GM20431 (cell line): ENCODE measurements around the gene MPHOSPH9.
"Not testable (repeated sequence)": the region's sequence is repeated elsewhere in the genome, so short reads cannot be mapped to it uniquely, and the experiment has no call there.

Experiments used
- in situ Hi-C: fragments of 300-500 bp; cut with MseI, MboI; formaldehyde crosslinking; loops from one replicate; pipeline ENCODE4 v1.15.0; 2020; ENCODE audit warnings: low sequenced_read_pairs; ENCODE audit not compliant: unreplicated experiment

MPHOSPH9 gene

DNA sequence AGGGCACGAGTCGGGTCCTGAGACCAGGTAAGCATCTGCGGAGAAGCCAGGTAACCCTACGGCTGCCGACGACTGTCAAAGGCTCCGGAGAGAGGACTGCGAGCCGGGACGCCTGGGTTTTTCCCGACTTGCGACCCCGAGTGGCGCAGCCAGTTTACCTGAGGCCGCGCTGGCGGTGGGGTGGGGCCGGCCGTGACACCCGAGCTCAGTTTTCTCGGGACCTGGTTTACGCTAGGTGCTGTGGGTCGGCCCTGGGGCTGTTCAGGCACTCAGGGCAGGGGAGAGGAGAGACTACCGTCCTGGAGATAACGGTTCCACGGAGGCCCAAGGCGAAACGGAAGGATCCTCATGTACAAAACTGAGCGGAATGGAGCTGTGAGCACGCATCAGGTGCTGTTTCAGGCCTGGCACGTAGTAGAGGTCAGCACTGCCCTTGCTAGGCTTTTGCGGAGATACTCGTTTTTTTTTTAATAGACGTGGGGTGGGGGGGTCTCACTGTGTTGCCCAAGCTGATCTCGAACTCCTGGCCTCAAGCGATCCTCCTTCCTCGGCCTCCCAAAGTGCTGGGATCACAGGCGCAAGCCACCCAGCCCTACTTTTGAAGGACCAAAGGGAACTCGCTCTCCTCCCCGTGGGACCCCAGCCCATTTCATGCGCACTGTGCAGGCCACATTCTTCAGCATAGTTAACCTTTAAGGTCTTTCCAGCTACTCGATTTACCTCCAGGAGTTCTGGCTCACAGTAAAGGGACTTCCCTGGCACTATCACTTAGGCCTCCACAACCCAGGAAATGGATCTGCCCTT is 766 bp upstream of the MPHOSPH9 start:
- in situ Hi-C loops: no loop called here

DNA sequence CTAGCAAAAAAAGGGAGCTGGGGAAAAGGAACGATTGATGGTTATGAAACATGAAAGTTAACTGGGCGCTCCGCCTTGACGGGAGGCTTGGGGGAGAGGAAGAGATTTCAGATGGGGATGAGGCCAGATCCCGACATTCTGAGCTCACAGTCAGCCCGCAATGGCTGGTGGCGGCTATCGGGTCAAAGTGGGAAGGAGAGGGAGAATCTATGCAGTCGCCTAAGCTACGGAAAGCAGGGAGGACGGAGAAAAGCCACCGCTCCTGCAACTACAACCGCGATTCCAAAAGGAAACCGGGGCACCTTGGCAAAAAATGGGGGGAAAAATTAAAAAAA is 502 bp downstream of the MPHOSPH9 start:
- in situ Hi-C loops: no loop called here

DNA sequence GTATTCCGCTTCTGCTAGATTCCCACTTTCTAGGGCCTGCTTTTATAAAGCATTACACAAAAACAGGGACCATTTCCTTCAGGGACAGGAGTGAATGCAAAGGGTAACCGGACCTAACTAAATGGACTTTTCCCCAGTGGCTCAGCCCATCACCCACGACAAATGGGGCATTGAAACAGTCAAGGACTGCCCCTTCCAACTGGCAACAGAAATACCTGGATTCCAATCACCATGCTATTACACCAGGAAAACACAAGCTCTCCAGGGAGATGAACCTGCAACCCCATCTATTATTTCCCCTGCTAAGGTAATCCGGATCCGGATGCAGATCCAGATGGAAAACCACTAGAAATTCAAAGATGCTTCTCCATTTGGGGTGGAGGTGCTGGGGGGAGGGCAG is 1.0 kb downstream of the MPHOSPH9 start:
- in situ Hi-C loops: no loop called here

DNA sequence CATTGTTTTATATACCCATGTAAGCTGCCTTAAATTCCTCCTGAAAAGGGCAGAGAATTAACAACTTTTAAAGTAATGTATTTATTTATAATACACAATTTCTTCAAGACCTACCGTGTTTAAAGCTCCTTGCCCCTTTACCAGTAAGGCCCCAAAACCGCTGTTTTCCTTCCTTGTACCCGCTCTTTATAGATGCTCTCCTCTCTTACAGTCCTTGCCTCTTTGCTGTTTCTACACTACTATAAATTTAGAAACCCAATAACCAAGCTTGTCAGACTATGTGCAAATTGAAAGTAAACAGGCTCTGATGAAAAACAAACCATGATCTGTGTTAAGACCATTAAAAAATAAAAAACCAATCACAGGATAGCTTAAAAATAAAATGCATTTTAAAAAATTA is 3.9 kb downstream of the MPHOSPH9 start:
- in situ Hi-C loops: no loop called here

DNA sequence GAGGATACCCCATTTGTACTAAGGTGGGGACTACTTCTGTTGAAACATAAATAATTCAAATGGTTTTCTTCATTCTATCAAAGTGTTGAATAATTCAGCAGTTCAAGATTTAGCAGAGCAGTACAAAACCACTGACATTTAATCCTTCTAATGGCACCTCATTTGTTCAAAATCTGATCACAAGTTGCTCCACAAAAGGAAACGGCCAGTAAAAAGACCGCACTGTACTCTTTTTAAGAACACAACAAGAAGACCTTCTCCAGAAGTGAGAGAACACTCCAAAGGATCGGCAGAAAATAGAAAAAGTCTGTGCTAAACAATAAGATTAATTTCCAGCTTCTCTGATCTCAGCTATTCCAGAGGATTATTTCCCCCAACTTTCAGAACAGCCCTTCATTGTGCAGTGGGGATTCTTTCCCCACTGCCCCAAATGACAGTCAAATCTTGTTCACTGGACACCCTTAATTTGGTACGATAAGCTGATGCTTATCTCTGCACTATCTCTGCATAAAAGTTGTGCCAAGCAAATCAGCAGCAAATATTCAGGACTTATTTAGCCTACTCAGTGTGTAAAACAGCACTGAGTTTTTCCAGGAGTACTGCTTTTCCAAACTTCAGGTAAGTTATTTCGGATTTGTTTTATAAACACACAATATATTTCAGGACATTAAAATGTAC is 5.2 kb downstream of the MPHOSPH9 start:
- in situ Hi-C loops: no loop called here

DNA sequence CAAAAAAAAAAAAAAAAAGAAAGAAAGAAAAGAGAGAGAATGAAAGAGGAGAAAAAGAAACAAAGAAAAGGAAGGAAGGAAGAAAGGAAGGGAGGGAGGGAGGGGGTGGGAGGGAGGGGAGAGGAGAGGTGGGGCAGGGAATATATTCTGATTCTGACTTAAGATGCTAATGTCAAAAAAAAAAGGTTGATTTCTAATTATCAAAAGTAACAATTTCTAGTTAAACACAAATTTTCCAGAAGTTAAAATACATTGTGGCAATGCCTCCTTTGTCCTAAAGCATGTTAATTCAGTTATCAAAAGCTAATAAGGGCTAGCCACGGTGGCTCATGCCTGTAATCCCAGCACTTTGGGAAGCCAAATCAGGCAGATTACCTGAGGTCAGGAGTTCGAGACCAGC is 7.5 kb downstream of the MPHOSPH9 start:
- in situ Hi-C loops: no loop called here

DNA sequence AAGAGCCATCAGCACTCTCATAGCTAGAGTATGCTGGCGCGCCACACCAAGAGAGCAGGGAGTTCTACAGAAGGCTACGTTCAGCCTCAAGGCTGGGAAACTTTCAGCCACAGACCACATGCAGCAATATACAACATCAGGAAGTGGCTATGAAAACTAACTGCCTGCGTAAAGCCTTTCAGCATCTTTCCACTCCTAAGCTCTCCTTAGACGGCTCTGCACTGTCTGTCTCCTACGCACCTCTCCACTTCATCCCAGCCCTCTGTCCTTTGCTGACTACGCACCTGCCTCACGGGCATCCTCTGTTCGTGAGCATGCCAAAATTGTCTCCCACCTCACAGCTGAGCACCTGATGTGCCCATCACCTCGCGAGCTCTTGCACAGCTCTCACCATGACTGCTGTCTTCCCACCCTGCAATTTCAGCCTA is 9.7 kb downstream of the MPHOSPH9 start:
- in situ Hi-C loops: no loop called here

DNA sequence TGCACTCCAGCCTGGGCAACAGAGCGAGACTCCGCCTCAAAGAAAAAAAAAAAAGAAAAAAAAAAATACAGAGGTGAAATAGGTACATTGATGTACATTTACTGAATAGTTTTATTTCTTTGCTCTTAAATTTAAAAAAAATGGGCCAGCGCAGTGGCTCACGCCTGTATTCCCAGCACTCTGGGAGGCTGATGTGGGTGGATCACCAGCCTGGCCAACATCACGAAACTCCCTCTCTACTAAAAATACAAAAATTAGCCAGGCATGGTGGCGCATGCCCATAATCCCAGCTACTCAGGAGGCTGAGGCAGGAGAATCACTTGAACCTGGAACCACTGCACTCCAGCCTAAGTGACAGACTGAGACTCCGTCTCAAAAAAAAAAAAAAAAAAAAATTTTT is 25.1 kb downstream of the MPHOSPH9 start:
- in situ Hi-C loops: not testable (repeated sequence)

DNA sequence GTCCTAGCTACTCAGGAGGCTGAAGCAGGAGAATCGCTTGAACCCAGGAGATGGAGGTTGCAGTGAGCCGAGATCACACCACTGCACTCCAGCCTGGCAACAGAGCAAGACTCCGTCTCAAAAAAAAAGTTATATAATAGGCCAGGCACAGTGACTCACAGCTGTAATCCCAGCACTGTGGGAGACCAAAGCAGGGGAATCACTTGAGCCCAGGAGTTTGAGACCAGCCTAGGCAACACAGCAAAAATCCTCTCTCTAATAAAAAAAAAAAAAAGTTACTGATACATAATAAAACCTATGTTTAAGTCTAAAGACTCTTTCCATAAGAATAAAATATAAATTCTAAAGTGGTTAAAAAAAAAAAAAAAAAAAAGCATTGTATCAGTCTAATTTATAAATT is 26.1 kb downstream of the MPHOSPH9 start:
- in situ Hi-C loops: not testable (repeated sequence)

DNA sequence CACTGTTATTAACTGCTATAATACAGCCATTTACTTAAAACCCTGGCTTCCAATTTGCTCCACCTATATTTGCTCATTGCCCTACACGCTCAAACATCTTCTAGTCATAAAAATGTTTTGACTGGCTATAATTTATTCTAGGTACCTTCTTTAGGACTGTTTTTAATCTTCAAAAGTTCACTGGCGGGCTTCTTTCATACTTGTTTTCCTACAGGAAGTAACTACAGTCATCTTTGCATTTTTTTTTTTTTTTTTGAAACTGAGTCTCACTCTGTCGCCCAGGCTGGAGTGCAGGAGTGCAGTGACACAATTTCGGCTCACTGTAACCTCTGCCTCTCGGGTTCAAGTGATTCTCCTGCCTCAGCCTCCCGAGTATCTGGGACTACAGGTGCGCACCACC is 32.5 kb downstream of the MPHOSPH9 start:
- in situ Hi-C loops: no loop called here

DNA sequence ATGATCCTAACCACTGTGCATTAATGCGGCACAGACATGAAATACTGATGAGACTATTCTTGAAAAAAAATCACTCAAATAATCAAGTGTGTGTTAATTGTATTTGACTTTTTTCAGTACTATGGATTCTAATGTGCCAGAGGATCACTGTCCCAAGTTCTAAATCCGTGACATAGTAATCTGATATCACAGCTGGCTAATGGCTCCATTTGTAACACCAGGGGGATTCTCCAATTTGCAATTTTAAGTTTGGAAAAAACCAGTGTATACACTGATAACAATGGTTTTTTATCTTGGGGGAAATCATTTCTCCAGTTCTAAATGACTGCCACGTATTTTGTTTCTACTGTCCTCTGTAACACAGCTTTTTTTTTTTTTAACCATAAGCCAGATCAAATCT is 33.0 kb downstream of the MPHOSPH9 start:
- in situ Hi-C loops: no loop called here

DNA sequence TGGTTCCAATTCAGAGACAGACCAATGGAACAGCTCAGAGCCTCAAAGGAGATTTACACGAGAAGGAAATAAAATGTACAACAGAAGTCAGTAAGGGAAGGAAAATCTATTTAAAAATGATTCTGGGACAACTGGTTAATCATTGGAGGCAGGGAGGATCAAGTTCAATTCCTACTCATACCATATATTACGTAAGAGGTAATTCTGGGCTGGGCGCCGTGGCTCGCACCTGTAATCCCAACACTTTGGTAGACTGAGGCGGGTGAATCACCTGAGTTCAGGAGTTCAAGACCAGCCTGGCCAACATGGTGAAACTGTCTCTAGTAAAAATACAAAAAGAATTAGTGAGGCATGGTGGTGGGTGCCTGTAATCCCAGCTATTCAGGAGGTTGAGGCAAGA is 45.3 kb downstream of the MPHOSPH9 start:
- in situ Hi-C loops: no loop called here

DNA sequence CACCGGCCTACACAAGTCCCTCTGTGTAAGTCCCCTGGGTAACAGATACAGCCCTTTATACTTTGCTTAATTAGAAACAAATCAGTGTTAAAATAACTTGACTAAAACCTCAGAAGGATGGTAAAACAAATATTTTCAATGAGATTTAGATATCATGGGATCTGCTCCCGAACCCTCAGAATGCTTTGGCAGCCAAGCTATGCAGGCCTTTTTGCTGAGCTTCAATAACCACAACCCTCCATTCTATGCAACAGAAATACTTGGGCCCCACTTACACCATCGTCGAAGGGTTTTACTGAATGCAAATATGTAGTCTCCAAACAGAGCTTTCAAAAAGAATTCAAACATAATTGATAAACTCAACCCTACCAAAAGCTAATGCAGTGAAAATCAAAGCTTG is 52.8 kb downstream of the MPHOSPH9 start:
- in situ Hi-C loops: no loop called here

DNA sequence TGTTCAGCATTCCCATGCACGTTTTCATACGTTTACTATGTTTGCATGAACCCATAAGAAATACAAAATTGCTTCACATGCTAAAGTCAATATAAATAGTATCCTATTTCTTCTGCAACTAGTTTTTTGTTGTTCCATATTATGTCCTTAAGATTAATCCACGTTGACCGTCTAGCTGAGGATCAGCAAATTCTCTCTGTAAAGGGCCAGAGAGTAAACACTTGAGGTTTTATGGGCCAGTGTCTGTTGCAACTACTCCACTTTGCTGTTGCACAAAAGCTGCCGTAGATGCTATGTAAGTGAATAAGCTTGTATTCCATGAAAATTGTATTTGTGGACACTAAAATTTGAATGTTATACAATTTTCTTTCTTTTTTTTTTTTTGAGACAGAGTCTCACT is 61.0 kb downstream of the MPHOSPH9 start:
- in situ Hi-C loops: no loop called here

DNA sequence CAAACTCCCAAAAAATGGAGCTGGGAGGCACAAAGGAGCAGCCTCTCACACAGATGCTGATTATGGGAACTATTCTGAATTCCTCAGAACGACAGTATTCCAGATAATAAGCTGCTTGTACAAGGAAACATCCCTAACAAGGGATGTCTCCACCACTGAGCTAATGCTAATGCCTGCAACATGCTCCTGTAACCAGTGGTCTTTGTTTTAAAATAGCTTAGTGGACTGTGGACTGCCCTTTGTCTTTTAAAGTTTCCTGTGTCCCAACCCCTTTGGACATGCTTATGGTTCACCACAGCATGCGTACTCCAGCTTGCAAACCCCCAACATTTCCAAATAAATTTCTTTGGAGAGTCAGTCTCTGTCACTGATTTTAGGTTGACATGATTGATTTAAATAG is 65.6 kb downstream of the MPHOSPH9 start:
- in situ Hi-C loops: no loop called here

DNA sequence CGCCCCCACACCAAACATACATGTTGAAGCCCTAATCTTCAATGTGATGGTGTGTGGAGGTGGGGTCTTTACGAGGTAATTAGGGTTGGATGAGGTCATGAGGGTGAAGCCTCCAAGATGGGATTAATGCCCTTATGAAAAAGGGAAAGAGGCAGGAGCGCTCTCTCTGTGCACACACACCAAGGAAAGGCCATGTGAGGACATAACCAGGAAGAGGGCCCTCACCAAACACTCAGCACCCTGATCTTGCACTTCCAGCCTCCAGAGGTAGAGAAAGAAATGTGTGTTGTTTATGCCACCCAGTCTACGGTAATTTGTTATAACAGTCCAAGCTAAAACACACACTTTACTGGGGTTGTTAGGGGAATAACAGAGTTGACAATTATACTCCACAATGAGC is 67.4 kb downstream of the MPHOSPH9 start:
- in situ Hi-C loops: no loop called here

DNA sequence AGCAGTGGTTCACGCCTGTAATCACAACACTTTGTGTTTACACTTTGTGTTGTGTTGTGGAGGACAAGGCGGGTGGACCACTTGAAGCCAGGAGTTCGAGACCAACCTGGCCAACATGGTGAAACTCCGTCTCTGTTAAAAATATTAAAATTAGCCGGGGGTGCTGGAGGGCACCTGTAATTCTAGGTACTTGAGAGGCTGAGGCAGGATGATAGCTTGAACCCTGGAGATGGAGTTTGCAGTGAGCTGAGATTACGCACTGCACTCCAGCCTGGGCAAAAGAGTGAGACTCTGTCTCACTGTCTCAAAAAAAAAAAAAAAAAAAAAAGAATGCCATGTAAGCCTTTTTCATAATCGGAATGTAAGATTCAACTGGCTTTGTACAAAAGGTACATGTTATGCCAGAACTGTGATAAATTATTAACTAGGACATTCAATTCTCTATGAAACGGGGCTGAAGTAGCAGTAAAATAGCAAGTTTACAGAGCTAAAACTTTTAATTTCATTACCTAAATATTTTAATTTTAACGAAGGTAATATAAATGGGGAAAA is 68.2 kb downstream of the MPHOSPH9 start:
- in situ Hi-C loops: no loop called here

DNA sequence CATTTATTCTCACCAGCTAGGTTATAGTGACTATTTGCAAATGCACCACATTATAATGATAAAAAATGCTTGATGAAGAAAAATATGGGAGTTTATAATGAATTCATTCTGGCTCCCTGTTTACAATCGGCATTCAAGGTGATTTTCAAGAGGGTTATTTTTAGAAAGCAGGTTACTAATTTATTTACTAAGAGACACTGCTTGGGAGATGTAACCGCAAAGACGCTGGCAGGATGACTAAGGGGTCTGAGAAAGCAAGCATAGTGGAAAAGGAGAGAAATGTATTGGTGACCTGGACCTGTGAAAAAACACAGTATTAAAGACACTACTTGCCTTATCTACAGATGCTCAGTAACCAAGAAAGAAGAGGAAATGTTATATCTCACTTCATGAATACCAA is 68.7 kb downstream of the MPHOSPH9 start:
- in situ Hi-C loops: no loop called here

DNA sequence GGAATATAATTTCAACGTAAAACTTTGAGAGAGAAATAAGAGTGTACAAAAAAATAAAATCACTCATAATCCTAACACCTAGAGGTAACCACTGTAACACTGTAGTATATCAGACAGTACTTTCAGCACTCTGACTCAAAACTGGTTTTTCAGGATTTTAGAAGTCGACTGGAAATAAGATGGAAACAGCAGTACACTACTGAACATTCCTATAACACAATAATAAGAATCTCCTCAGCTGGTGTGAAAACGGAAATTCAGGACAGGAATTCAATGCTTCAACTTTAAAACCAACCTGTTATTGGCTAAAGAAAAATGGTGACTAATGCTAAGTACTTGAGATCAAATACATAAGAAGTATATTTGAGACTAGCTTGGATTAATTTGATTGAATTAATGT is 69.7 kb downstream of the MPHOSPH9 start:
- in situ Hi-C loops: no loop called here

DNA sequence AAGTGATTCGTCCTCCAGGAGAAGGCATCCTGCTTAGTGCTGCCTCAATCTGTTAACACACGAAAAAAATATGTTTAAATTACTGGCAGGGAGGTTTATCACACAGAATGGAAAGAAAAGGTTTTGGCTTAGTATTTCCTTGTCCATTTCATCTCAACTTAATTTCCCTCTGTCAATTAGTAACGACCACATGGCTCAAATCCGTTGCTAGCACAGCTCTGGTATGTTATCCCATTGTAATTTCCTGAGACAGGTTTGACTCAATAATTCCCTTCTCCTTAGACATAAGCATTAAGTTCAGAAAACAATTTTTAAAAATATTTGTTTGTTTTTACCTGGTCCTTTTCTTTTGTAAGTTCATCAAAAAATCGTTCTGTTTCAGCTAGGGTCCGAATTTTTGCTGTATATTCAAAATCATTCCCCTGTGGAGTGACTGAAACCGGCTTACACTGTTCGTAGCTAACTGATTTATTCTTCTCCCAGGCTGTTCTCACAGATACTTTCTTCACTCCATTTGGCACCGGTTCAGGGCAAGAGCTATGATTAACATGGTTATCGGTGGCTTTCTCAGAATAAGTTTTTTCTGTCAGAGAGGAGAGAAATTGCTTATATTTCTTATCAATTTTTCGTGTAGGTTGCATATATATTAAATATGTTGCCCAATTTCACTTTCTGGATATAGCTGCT is 72.0 kb downstream of the MPHOSPH9 start:
- in situ Hi-C loops: no loop called here

DNA sequence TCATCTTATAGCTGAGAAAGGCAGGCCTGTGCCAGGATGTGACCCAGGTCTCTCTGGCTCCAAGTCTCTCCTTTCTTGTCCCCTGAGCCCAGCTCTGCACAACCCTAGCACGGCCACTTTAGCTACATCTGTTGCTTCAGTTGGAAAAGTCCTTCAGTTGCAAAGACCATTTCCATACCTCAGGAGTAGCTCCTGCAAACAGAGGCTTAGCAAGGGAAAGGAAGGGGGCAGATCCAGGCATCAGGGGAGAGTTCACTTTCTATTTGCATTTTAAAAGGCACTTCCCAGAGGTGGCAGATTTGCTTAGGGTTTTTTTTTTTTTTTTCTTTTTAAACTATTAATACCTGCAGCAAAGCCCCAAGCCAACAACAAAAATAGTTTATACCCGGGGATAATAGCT is 79.0 kb downstream of the MPHOSPH9 start:
- in situ Hi-C loops: no loop called here
